ENCODE measurements around the gene BEST4.
A peak's percentile ranks its signal among the peaks of the same experiment; 100 is the strongest.
"Not testable (repeated sequence)": the region's sequence is repeated elsewhere in the genome, so short reads cannot be mapped to it uniquely, and the experiment has no call there.

The BEST4 gene

GRCh38 chr1:44784094-44785028 lies 3.6 kb downstream of the BEST4 start:
- H3K27me3 Mint-ChIP-seq (ENCODE audit: low read depth), result no peaks in the 10 kb centered on the region

GRCh38 chr1:44783697-44784093 lies 4.3 kb downstream of the BEST4 start:
- Mint-ChIP-seq H3K9me3 (no peaks in the 10 kb centered on the region), H3K4me1 (ENCODE audit: low read depth) (peaks cover 31% of the 10 kb centered on the region), H3K27ac (peak overlapping the region; percentile 49), H3K4me3 (peak overlapping the region; percentile 53), H3K27me3 (ENCODE audit: low read depth) (no peaks in the 10 kb centered on the region), H3K36me3 (ENCODE audit: low read depth) (peaks cover 37% of the 10 kb centered on the region)
- no peak for DNase-seq (ENCODE audit: low spot score)

More at GRCh38 chr1:44784094-44785028, 3.6 kb downstream of the BEST4 start:
- Mint-ChIP-seq H3K36me3 (ENCODE audit: low read depth) (peaks cover 32% of the 10 kb centered on the region), H3K27ac (peak overlapping the region; percentile 60), H3K9me3 (no peaks in the 10 kb centered on the region), H3K4me1 (ENCODE audit: low read depth) (peaks cover 29% of the 10 kb centered on the region), H3K4me3 (peak overlapping the region; percentile 67)
- no peak for DNase-seq (ENCODE audit: low spot score)

DNA sequence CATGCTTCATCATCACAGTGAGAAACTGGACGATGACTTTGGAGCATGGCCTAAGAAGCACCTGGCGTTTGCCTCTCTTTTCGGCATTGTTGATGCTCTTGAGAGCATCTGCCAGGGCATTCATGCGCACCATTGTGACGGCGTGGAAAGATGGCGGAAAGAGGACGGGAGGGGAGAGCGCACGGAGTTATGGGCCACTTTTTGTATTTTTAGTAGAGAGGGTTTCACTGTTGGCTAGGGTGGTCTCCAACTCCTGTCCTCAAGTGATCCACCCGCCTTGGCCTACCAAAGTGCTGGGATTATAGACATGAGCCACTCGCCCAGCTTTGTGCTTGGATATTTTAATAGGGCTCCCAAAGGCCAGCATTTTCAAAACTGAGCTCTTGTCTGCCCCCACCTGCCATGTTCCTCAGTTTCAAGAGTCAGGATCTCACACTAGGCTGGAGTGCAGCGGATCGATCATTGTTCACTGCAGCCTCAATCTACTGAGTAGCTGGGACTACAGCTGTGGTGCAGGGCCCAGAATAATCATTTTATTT lies 7.3 kb downstream of the BEST4 start:
- H3K9me3 Mint-ChIP-seq, result no peaks in the 10 kb centered on the region
- DNase-seq (ENCODE audit: low spot score), result no peak
- H3K4me3 Mint-ChIP-seq, result no peak overlapping the region
- H3K4me1 Mint-ChIP-seq (ENCODE audit: low read depth), result peaks cover 39% of the 10 kb centered on the region
- H3K27me3 Mint-ChIP-seq (ENCODE audit: low read depth), result no peaks in the 10 kb centered on the region
- H3K27ac Mint-ChIP-seq, result peak overlapping the region; percentile 45
- H3K36me3 Mint-ChIP-seq (ENCODE audit: low read depth), result peaks cover 67% of the 10 kb centered on the region

DNA sequence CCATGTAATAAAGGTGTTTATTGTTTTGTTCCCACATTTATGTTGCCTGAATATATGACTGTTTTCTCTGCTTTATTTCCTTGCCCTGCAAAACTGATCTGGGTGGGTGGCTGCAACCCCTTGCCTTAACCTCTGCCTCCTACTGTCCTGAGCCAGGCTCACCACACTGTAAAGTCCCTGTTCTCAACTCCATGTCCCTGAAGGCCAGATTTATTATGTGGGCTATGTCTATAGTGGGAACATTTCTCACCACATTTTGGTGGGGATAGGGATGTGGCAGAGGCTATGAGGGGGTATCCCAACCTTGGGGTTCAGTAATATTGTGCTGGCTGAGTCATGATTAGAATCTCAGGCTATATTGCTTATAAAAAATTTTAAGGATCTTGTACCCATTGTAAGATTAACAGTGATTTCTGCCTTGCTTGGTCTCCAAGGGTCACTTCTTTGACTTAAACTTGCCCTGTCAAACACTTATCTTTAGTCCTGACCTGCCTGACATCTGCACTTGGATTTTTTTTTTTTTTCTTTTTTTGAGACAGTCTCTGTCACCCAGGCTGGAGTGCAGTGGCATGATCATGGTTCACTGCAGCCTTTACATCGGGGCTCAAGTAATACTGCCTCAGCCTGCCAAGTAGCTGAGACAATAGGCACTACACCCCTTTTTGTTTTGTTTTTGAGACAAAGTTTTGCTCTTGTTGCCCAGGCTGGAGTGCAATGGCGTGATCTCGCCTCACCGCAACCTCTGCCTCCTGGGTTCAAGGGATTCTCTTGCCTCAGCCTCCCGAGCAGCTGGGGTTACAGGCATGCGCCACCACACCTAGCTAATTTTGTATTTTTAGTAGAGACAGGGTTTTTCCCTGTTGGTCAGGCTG lies 9.0 kb downstream of the BEST4 start:
- Mint-ChIP-seq H3K4me3 (peak overlapping the region; percentile 94), H3K27ac (peak overlapping the region; percentile 49), H3K9me3 (no peaks in the 10 kb centered on the region), H3K36me3 (ENCODE audit: low read depth) (peaks cover 71% of the 10 kb centered on the region), H3K4me1 (ENCODE audit: low read depth) (peaks cover 36% of the 10 kb centered on the region), H3K27me3 (ENCODE audit: low read depth) (no peaks in the 10 kb centered on the region)
- no peak for DNase-seq (ENCODE audit: low spot score)

DNA sequence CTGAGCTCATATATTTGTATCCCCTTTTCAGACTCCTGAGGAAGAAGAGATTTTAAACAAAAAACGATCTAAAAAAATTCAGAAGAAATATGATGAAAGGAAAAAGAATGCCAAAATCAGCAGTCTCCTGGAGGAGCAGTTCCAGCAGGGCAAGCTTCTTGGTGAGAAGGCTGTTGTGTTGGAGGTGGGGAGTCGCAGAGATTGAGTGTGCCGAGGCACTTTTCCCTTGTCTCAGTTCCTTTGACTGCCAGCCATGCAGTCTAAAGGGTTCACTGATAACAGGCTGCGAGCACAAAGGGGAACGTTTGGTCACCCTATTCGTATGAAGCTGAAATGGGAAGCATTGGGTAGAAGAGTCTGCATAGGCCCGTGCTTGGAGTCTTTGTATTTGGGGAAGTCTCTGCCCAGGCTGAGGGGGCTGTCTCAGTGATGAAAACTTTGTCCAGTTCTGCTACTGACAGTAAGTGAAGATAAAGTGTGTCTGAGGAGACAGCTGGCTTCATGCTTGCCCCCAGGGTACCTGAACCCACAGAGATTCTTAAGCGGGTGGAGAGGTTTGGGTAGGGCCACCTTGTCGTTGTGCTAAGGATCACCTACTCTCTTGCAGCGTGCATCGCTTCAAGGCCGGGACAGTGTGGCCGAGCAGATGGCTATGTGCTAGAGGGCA lies 9.9 kb downstream of the BEST4 start:
- no peaks in the 10 kb centered on the region for H3K9me3 Mint-ChIP-seq
- peaks cover 31% of the 10 kb centered on the region for H3K4me1 Mint-ChIP-seq (ENCODE audit: low read depth)
- no peak for DNase-seq (ENCODE audit: low spot score)
- H3K27ac Mint-ChIP-seq, result peak overlapping the region; percentile 62
- H3K27me3 Mint-ChIP-seq (ENCODE audit: low read depth), result no peaks in the 10 kb centered on the region
- H3K4me3 Mint-ChIP-seq, result peak overlapping the region; percentile 94
- peaks cover 67% of the 10 kb centered on the region for H3K36me3 Mint-ChIP-seq (ENCODE audit: low read depth)

DNA sequence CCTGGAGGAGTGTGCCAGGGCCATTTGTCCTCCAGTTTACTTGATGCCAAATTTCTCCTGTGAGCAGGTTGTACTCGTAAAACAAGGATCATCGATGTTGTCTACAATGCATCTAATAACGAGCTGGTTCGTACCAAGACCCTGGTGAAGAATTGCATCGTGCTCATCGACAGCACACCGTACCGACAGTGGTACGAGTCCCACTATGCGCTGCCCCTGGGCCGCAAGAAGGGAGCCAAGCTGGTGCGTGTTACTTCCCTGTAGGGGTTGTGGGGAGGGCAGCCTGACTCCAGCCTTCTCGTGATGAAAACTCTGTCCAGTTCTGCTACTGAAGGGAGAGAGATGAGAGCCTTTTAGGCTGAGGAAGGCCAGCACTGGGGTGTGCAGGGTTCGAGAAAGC lies 10.4 kb downstream of the BEST4 start:
- Mint-ChIP-seq H3K27ac (peak overlapping the region; percentile 62), H3K9me3 (no peaks in the 10 kb centered on the region), H3K36me3 (ENCODE audit: low read depth) (peaks cover 64% of the 10 kb centered on the region), H3K4me1 (ENCODE audit: low read depth) (peaks cover 31% of the 10 kb centered on the region), H3K27me3 (ENCODE audit: low read depth) (no peaks in the 10 kb centered on the region), H3K4me3 (peak overlapping the region; percentile 94)
- no peak for DNase-seq (ENCODE audit: low spot score)

- no peaks in the 10 kb centered on the region for H3K27me3 Mint-ChIP-seq (ENCODE audit: low read depth)
- no peak for DNase-seq (ENCODE audit: low spot score)
- peak overlapping the region; percentile 94 for H3K4me3 Mint-ChIP-seq
- no peaks in the 10 kb centered on the region for H3K9me3 Mint-ChIP-seq
- H3K27ac Mint-ChIP-seq, result peak overlapping the region; percentile 94
- peaks cover 60% of the 10 kb centered on the region for H3K36me3 Mint-ChIP-seq (ENCODE audit: low read depth)
- H3K4me1 Mint-ChIP-seq (ENCODE audit: low read depth), result peaks cover 31% of the 10 kb centered on the region
Measured at GRCh38 chr1:44776730-44777068, 11.3 kb downstream of the BEST4 start.

GRCh38 chr1:44775930-44776729 lies 11.8 kb downstream of the BEST4 start:
- Mint-ChIP-seq H3K27ac (peak overlapping the region; percentile 94), H3K27me3 (ENCODE audit: low read depth) (no peaks in the 10 kb centered on the region), H3K4me3 (peak overlapping the region; percentile 94), H3K36me3 (ENCODE audit: low read depth) (peaks cover 55% of the 10 kb centered on the region), H3K4me1 (ENCODE audit: low read depth) (peaks cover 30% of the 10 kb centered on the region), H3K9me3 (no peaks in the 10 kb centered on the region)
- peak; percentile 27 for DNase-seq (ENCODE audit: low spot score)

- H3K27me3 Mint-ChIP-seq (ENCODE audit: low read depth), result no peaks in the 10 kb centered on the region
- peaks cover 46% of the 10 kb centered on the region for H3K36me3 Mint-ChIP-seq (ENCODE audit: low read depth)
- peak within 1 kb of the TSS; percentile 94 for H3K4me3 Mint-ChIP-seq
- H3K27ac Mint-ChIP-seq, result peak within 1 kb of the TSS; percentile 98
- H3K4me1 Mint-ChIP-seq (ENCODE audit: low read depth), result peaks cover 27% of the 10 kb centered on the region
- DNase-seq (ENCODE audit: low spot score), result peak; percentile 90
- no peaks in the 10 kb centered on the region for H3K9me3 Mint-ChIP-seq
Measured at GRCh38 chr1:44775078-44775929, 12.7 kb downstream of the BEST4 start, which contains the start of gene RPS8. RPS8 (plus strand) TSS chr1:44775540; CDS start chr1:44775597, 57 bp downstream.

GRCh38 chr1:44766421-44766820 lies 21.5 kb downstream of the BEST4 start:
- not testable (repeated sequence) for H3K4me3 Mint-ChIP-seq; H3K27ac Mint-ChIP-seq; H3K27me3 Mint-ChIP-seq (ENCODE audit: low read depth); H3K4me1 Mint-ChIP-seq (ENCODE audit: low read depth); DNase-seq (ENCODE audit: low spot score); H3K9me3 Mint-ChIP-seq
- peaks cover 36% of the 10 kb centered on the region for H3K36me3 Mint-ChIP-seq (ENCODE audit: low read depth)

DNA sequence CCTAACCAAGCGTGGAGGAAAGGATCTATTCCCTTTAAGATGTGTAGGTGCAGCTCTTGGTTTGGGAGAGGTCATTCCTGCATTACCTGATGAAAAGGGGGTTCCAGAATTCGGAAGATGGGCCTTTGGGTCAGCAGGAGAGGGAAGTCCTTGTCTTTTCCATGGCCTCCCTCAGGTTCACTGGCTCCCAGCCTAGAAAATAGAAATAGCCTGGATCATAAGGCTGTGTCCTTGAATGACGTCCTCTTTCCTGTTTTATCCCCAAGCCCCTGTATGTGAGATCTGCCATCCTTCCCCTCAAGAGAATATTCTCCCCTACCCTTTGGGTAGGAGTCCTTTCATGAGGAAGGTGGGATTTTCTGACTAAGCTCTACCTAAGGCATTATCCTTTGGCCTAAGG lies 27.1 kb downstream of the BEST4 start:
- no peak overlapping the region for H3K4me3 Mint-ChIP-seq
- DNase-seq (ENCODE audit: low spot score), result no peak
- H3K36me3 Mint-ChIP-seq (ENCODE audit: low read depth), result peaks cover 65% of the 10 kb centered on the region
- H3K9me3 Mint-ChIP-seq, result no peaks in the 10 kb centered on the region
- no peak overlapping the region for H3K27ac Mint-ChIP-seq
- no peaks in the 10 kb centered on the region for H3K27me3 Mint-ChIP-seq (ENCODE audit: low read depth)
- peaks cover 4% of the 10 kb centered on the region for H3K4me1 Mint-ChIP-seq (ENCODE audit: low read depth)

DNA sequence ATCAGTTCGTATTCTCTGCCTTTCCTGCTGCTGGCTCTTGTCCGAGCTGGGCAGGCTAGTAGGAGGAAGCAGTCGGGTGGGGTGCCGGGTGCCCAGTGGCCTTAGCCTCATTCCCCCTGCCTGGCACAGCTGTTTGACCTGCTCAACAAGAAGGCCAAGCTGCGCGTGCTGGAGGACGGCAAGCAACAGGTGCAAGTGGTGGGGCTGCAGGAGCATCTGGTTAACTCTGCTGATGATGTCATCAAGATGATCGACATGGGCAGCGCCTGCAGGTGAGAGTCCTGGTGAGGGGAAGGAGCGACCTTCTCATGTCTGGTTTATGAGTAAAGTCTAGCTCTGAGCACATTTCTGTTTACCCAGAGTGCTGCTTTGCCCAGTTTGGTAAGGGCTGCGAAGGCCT lies 28.9 kb downstream of the BEST4 start:
- Mint-ChIP-seq H3K4me3 (no peak overlapping the region), H3K27ac (no peak overlapping the region), H3K9me3 (no peaks in the 10 kb centered on the region), H3K36me3 (ENCODE audit: low read depth) (peaks cover 71% of the 10 kb centered on the region), H3K4me1 (ENCODE audit: low read depth) (peaks cover 4% of the 10 kb centered on the region), H3K27me3 (ENCODE audit: low read depth) (no peaks in the 10 kb centered on the region)
- no peak for DNase-seq (ENCODE audit: low spot score)

Data from T-helper 2 cell treated with Interferon-gamma antibody and Interleukin-4, amounts not matched to agents 5 μg/mL and 100 μg/mL, for 36 hours (primary cell).